NCI-H1417 (cell line): Measurements from ENCODE around the gene TMEM185B.
A peak's percentile ranks its signal among the peaks of the same experiment; 100 is the strongest.

Source experiments
- DNase-seq, 3 experiments: peaks; one replicate each; lab custom pipeline; 2025; lab: John Stamatoyannopoulos, UW

Gene TMEM185B

GRCh38 chr2:120231564-120231973, 8.4 kb upstream of the TMEM185B start:
- no peak for DNase-seq

GRCh38 chr2:120230515-120231471, 7.6 kb upstream of the TMEM185B start:
- DNase-seq: no peak

- DNase-seq: no peak
These were observed 6.1 kb upstream of the TMEM185B start for GRCh38 chr2:120229341-120229740.

GRCh38 chr2:120228503-120228902, 5.3 kb upstream of the TMEM185B start:
- peak in 1 of 3 experiments; percentile 28 for DNase-seq

GRCh38 chr2:120227111-120227991, 4.2 kb upstream of the TMEM185B start:
- DNase-seq: no peak

GRCh38 chr2:120226316-120226715, 3.1 kb upstream of the TMEM185B start:
- DNase-seq: no peak

- DNase-seq: no peak
These were observed 2.4 kb upstream of the TMEM185B start for GRCh38 chr2:120225549-120226065.

- peak in 2 of 3 experiments; percentile 84 to 94 for DNase-seq
These were observed 1.7 kb upstream of the TMEM185B start for GRCh38 chr2:120224735-120225548.

- peak in 1 of 3 experiments; percentile 27 for DNase-seq
These were observed 1.1 kb upstream of the TMEM185B start for GRCh38 chr2:120224256-120224655.

GRCh38 chr2:120222186-120223033, 790 bp downstream of the TMEM185B start:
- peak in 2 of 3 experiments; percentile 70 to 73 for DNase-seq

- DNase-seq: no peak
These were observed 1.6 kb downstream of the TMEM185B start for GRCh38 chr2:120221616-120222015.

- no peak for DNase-seq
These were observed 2.4 kb downstream of the TMEM185B start for GRCh38 chr2:120220756-120221155.

GRCh38 chr2:120219766-120220165, 3.4 kb downstream of the TMEM185B start:
- DNase-seq: no peak

- no peak for DNase-seq
These were observed 3.9 kb downstream of the TMEM185B start for GRCh38 chr2:120219291-120219690.

- no peak for DNase-seq
These were observed 5.0 kb downstream of the TMEM185B start for GRCh38 chr2:120218181-120218580.

- no peak for DNase-seq
These were observed 12.9 kb downstream of the TMEM185B start for GRCh38 chr2:120210270-120210693.

GRCh38 chr2:120209427-120210269, 13.6 kb downstream of the TMEM185B start:
- no peak for DNase-seq

- DNase-seq: no peak
These were observed 14.5 kb downstream of the TMEM185B start for GRCh38 chr2:120208381-120209353.
